ENCODE measurements around the gene BBS9. TPM values are rescaled to one million over a fixed set of nuclear protein-coding genes. Genes with fewer than 3 reads are reported as not detected.
A peak's percentile ranks its signal among the peaks of the same experiment; 100 is the strongest.

BBS9 gene
- total and polyA plus RNA-seq, 2 of the 4 experiments (the other 2 are of a cell fraction): 7.9 to 9.5 TPM

GRCh38 chr7:33186192-33186591 is 56.8 kb downstream of the BBS9 start:
- H2BK5ac ChIP-seq (ENCODE audit: low read depth, low read length, poor library complexity, severe bottlenecking): no peak overlapping the region
- no peak overlapping the region for H3K27ac ChIP-seq (ENCODE audit: insufficient read depth, low read length)
- no peak overlapping the region for H2BK20ac ChIP-seq (ENCODE audit: low read depth, low read length)
- no peak overlapping the region for H3K9ac ChIP-seq (ENCODE audit: low read depth, low read length)
- no peak overlapping the region for H4K91ac ChIP-seq (ENCODE audit: insufficient read depth, low read depth, low read length)
- H2AK5ac ChIP-seq (ENCODE audit: low read depth, low read length): no peak overlapping the region
- TF ChIP-seq MAZ (IDR thresholded peaks at IDR 0.05; ENCODE audit: borderline replicate concordance, low read depth, low read length) (no peak), CHD1 (IDR thresholded peaks at IDR 0.05; ENCODE audit: low read depth, low read length) (no peak), RFX5 (IDR thresholded peaks at IDR 0.05; ENCODE audit: low read depth, low read length) (no peak), MAFK (IDR thresholded peaks at IDR 0.05; ENCODE audit: low read depth, low read length) (no peak), NFE2L2 (IDR thresholded peaks at IDR 0.05; ENCODE audit: low read depth, low read length) (no peak), CTCF (conservative IDR thresholded peaks at IDR 0.05; ENCODE audit: low read depth, low read length) (no peak), SMC3 (IDR thresholded peaks at IDR 0.05; ENCODE audit: low read depth, low read length) (no peak), MXI1 (IDR thresholded peaks at IDR 0.05; ENCODE audit: borderline replicate concordance, low read depth, low read length) (no peak), FOS (IDR thresholded peaks at IDR 0.05; ENCODE audit: low read depth, low read length) (no peak), CEBPB (IDR thresholded peaks at IDR 0.05; ENCODE audit: low read depth, low read length) (no peak), RAD21 (IDR thresholded peaks at IDR 0.05; ENCODE audit: low read length) (no peak), RCOR1 (IDR thresholded peaks at IDR 0.05; ENCODE audit: insufficient replicate concordance, low read length) (no peak), POLR2A (IDR thresholded peaks at IDR 0.05; ENCODE audit: low read depth, low read length) (no peak), BHLHE40 (IDR thresholded peaks at IDR 0.05; ENCODE audit: low read depth, low read length) (no peak)
- TF ChIP-seq, protein P1, sequence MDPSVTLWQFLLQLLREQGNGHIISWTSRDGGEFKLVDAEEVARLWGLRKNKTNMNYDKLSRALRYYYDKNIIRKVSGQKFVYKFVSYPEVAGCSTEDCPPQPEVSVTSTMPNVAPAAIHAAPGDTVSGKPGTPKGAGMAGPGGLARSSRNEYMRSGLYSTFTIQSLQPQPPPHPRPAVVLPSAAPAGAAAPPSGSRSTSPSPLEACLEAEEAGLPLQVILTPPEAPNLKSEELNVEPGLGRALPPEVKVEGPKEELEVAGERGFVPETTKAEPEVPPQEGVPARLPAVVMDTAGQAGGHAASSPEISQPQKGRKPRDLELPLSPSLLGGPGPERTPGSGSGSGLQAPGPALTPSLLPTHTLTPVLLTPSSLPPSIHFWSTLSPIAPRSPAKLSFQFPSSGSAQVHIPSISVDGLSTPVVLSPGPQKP (IDR thresholded peaks at IDR 0.05; ENCODE audit: borderline replicate concordance, low read depth, low read length): no peak
- TF ChIP-seq, protein P2, sequence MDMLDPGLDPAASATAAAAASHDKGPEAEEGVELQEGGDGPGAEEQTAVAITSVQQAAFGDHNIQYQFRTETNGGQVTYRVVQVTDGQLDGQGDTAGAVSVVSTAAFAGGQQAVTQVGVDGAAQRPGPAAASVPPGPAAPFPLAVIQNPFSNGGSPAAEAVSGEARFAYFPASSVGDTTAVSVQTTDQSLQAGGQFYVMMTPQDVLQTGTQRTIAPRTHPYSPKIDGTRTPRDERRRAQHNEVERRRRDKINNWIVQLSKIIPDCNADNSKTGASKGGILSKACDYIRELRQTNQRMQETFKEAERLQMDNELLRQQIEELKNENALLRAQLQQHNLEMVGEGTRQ (IDR thresholded peaks at IDR 0.05; ENCODE audit: low read depth, low read length): no peak
- no peak overlapping the region for H3K23ac ChIP-seq (ENCODE audit: low read depth, low read length)
- H3K4me1 ChIP-seq (ENCODE audit: control insufficient read depth, insufficient read depth, low read length): no peaks in the 10 kb centered on the region
- H3K14ac ChIP-seq (replicated peaks; ENCODE audit: low read depth, low read length): no peak overlapping the region
- H3K9me3 ChIP-seq (ENCODE audit: control insufficient read depth, insufficient read depth, low read length): no peaks in the 10 kb centered on the region
- ChIA-PET POLR2A (ENCODE audit: unreplicated experiment) (no interaction called here), CTCF (interaction anchor here (1.0 kb wide), 1 partner anchor 745 kb away, joined by 3 read pairs; no protein-coding TSS in a partner anchor)
- no peak overlapping the region for H2AK9ac ChIP-seq (replicated peaks; ENCODE audit: low read depth, low read length, poor library complexity)
- H3K4ac ChIP-seq (ENCODE audit: low read depth, low read length): no peak overlapping the region
- intact Hi-C loops (cut with micrococcal nuclease): loop anchor here (5.0 to 10.0 kb wide), 4 partner anchors 56 to 901 kb away; partner anchors contain the start of gene BMPER
- WGBS, 2 experiments (ENCODE audit: extremely low coverage in 2 of 2, insufficient read length in 1 of 2): no CpG with 5 or more reads among the region's 1 CpG
- H4K5ac ChIP-seq (ENCODE audit: low read depth, low read length): no peak overlapping the region
- in situ Hi-C loops (cut with MboI; ENCODE audit: low sequenced_read_pairs): no loop called here
- DNase-seq (peak; percentile 72), ATAC-seq (ENCODE audit: low read depth) (peak; percentile 93)
- H3K56ac ChIP-seq (ENCODE audit: extremely low read depth, insufficient read depth, low read length): no peak overlapping the region; the same call in 1 of the 2 replicates
- H3K9me1 ChIP-seq (ENCODE audit: insufficient read depth, low read length): no peaks in the 10 kb centered on the region; the same call in 1 of the 2 replicates
- no peak overlapping the region for H2AFZ ChIP-seq (replicated peaks; ENCODE audit: low read length, poor library complexity)
- H3K36me3 ChIP-seq (ENCODE audit: control insufficient read depth, insufficient read depth, low read length): no peaks in the 10 kb centered on the region
- no peaks in the 10 kb centered on the region for H3K27me3 ChIP-seq (ENCODE audit: control insufficient read depth, insufficient read depth, low read length)
- H4K8ac ChIP-seq (ENCODE audit: low read depth in 2 of 2, low read length in 2 of 2): no peak overlapping the region
- H2BK15ac ChIP-seq (ENCODE audit: low read depth, low read length): no peak overlapping the region
- no peak overlapping the region for H3K4me3 ChIP-seq (ENCODE audit: insufficient read depth, low read depth, low read length)
- no TSS peak for BruUV-seq (replicated peaks)
- no peaks in the 10 kb centered on the region for H3K79me1 ChIP-seq (ENCODE audit: low read depth in 1 of 2, low read length in 2 of 2)
- no peak overlapping the region for H3K18ac ChIP-seq (ENCODE audit: low read depth, low read length)
- H4K20me1 ChIP-seq (ENCODE audit: insufficient read depth, low read length): no peaks in the 10 kb centered on the region
- dilution Hi-C loops (cut with HindIII; ENCODE audit: low sequenced_read_pairs, unreplicated experiment): no loop called here
- no peak overlapping the region; the same call in 1 of the 2 replicates for H3K4me2 ChIP-seq (ENCODE audit: low read depth, low read length)
- no peak overlapping the region for H2BK120ac ChIP-seq (ENCODE audit: low read depth, low read length)
